Aorta (tissue), 5 donors: Measurements from ENCODE around the gene NEGR1. TPM values are rescaled to one million over a fixed set of nuclear protein-coding genes. Genes with fewer than 3 reads are reported as not detected.

Experiments used
- ATAC-seq: fragments of 200-7000 bp; cut with Tn5 transposase; one replicate; pipeline ENCODE4 v1.9.1; 2022; ENCODE audit warnings: moderate library complexity; ENCODE audit not compliant: low FRiP score
- DNase-seq, 2 donors: peaks; one replicate each; pipeline ENCODE4 v3.0.0-alpha.2; 2020
- H3K27ac ChIP-seq, 2 donors: one replicate each; pipeline ENCODE4 v1.5.1; 2013; ENCODE audit warnings: low read length in 2 of 2, mild to moderate bottlenecking in 2 of 2, moderate library complexity in 2 of 2, control low read depth in 1 of 2, inconsistent platforms in 1 of 2, low read depth in 1 of 2
- H3K27me3 ChIP-seq, 2 donors: one replicate each; pipeline ENCODE4 v1.6.1; 2013; ENCODE audit warnings: control low read depth in 1 of 2, low read length in 1 of 2, mild to moderate bottlenecking in 1 of 2, moderate library complexity in 1 of 2; ENCODE audit not compliant: insufficient read depth in 2 of 2, control insufficient read depth in 1 of 2
- H3K36me3 ChIP-seq, 2 donors: one replicate each; pipeline ENCODE4 v1.6.1; 2013; ENCODE audit warnings: control low read depth in 1 of 2, low read length in 1 of 2, mild to moderate bottlenecking in 1 of 2; ENCODE audit not compliant: insufficient read depth in 2 of 2, control insufficient read depth in 1 of 2
- H3K4me1 ChIP-seq, 2 donors: one replicate each; pipeline ENCODE4 v1.6.1; 2013; ENCODE audit warnings: low read length in 2 of 2, control low read depth in 1 of 2, mild to moderate bottlenecking in 1 of 2, moderate library complexity in 1 of 2; ENCODE audit not compliant: insufficient read depth in 2 of 2, control insufficient read depth in 1 of 2
- H3K4me3 ChIP-seq, 2 donors: one replicate each; pipeline ENCODE4 v1.5.1; 2013; ENCODE audit warnings: low read length in 2 of 2, control low read depth in 1 of 2, mild to moderate bottlenecking in 1 of 2
- H3K9me3 ChIP-seq: one replicate; pipeline ENCODE4 v1.6.1; 2013; ENCODE audit warnings: mild to moderate bottlenecking, low read length; ENCODE audit not compliant: control insufficient read depth
- WGBS, 2 donors: extraction: QIAGEN DNeasy Blood & Tissue Kit; methylation state at CpG; one replicate each; pipeline ENCODE4 v1.1.7; 2013; 5-methylcytosine and 5-hydroxymethylcytosine counted together
- intact Hi-C, 2 donors: fragments of 100-400 bp; cut with DNase I; formaldehyde crosslinking; loops; one replicate each; pipeline versions ENCODE4 v1.14.2 to v1.15.0; 2022
- polyA plus RNA-seq, 2 donors: library from polyadenylated mRNA; stranded (reverse); fragments of 200-250 nt; gene quantifications; one replicate each; pipeline ENCODE4 v1.2.3, GENCODE V29; 2013
- total RNA-seq, 2 donors: library from RNA; stranded (reverse); fragmentation: NEBNext Ultra II Directional; extraction: Animal tissue kit (Norgen Biotek cat#: 25700); gene quantifications; one replicate each; pipeline ENCODE4 v1.2.1, GENCODE V29; 2021
- donor health status: healthy with polysubstance abuse.
- donor health status: Bipolar disorder and iron deficiency.
- donor health status: DM: no; HTN: no; CAD: no.
- donor health status: DM: no; HTN: no; CAD: no.
- donor health status: DM: yes; HTN: yes; CAD: no.

NEGR1 gene
- total and polyA plus RNA-seq, 4 donors, result 3.5 to 50.3 (median 18.4) TPM

GRCh38 chr1:72284348-72285073 is 2.2 kb upstream of the NEGR1 start:
- no peaks in the 10 kb centered on the region for H3K36me3 ChIP-seq
- peak overlapping the region; percentile 87 to 95 for H3K27ac ChIP-seq
- peak overlapping the region; percentile 37 to 81 for H3K4me3 ChIP-seq
- no peaks in the 10 kb centered on the region for H3K27me3 ChIP-seq
- WGBS, 2 donors, result 0% methylated on average over 24 of the region's 24 CpGs
- no peaks in the 10 kb centered on the region for H3K9me3 ChIP-seq
- no peaks in the 10 kb centered on the region for H3K4me1 ChIP-seq
- DNase-seq, result peak; percentile 62 to 76
- no peak for ATAC-seq
- intact Hi-C loops, result loop anchor here in 1 of 2 donors (5.0 kb wide), 1 partner anchor 102 kb away; no protein-coding TSS in a partner anchor

- Histone ChIP-seq H3K27ac (peak overlapping the region; percentile 87 to 95), H3K36me3 (no peaks in the 10 kb centered on the region), H3K9me3 (no peaks in the 10 kb centered on the region), H3K27me3 (no peaks in the 10 kb centered on the region), H3K4me1 (no peaks in the 10 kb centered on the region), H3K4me3 (peak overlapping the region; percentile 37 to 81)
- 0% methylated on average over 7 of the region's 7 CpGs for WGBS, 2 donors
- no peak for DNase-seq
- intact Hi-C loops, result loop anchor here in 1 of 2 donors (5.0 kb wide), 1 partner anchor 102 kb away; no protein-coding TSS in a partner anchor
- no peak for ATAC-seq
Measured at GRCh38 chr1:72284084-72284347, 1.7 kb upstream of the NEGR1 start.

GRCh38 chr1:72283307-72284083 is 1.2 kb upstream of the NEGR1 start:
- peak overlapping the region; percentile 37 to 81 for H3K4me3 ChIP-seq
- H3K27me3 ChIP-seq, result no peaks in the 10 kb centered on the region
- ATAC-seq (peak; percentile 93), DNase-seq (peak; percentile 82 to 88)
- no peaks in the 10 kb centered on the region for H3K9me3 ChIP-seq
- no peaks in the 10 kb centered on the region for H3K36me3 ChIP-seq
- WGBS, 2 donors, result 0 to 1% methylated on average over 56 of the region's 56 CpGs
- H3K4me1 ChIP-seq, result no peaks in the 10 kb centered on the region
- intact Hi-C loops, result loop anchor here in 1 of 2 donors (2.0 to 5.0 kb wide), 2 partner anchors 57 to 101 kb away; no protein-coding TSS in a partner anchor
- peak overlapping the region; percentile 87 to 95 for H3K27ac ChIP-seq

DNA sequence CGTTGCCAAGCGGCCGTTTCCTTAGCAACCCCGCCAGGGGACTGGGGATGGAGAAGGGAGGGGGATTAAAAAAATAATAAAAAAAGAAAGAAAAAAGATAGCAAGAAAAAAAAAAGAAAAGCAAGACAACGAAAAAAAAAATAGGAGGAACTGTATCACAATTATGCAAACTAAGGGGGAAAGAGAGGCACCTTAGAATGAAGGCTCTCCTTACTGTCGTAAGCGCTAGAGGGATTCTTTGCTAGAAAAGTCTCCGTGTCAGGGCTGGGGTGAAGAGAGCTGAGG is 625 bp upstream of the NEGR1 start:
- peak overlapping the region; percentile 87 to 95 for H3K27ac ChIP-seq
- no peaks in the 10 kb centered on the region for H3K9me3 ChIP-seq
- H3K4me1 ChIP-seq, result no peaks in the 10 kb centered on the region
- peak overlapping the region; percentile 37 to 81 for H3K4me3 ChIP-seq
- DNase-seq (no peak), ATAC-seq (no peak)
- 0 to 1% methylated on average over 8 of the region's 8 CpGs for WGBS, 2 donors
- no peaks in the 10 kb centered on the region for H3K27me3 ChIP-seq
- intact Hi-C loops, result loop anchor here in 1 of 2 donors (2.0 to 5.0 kb wide), 2 partner anchors 56 to 101 kb away; no protein-coding TSS in a partner anchor
- no peaks in the 10 kb centered on the region for H3K36me3 ChIP-seq

GRCh38 chr1:72281637-72282270 is 585 bp downstream of the NEGR1 start:
- 5 to 6% methylated on average over 10 of the region's 10 CpGs for WGBS, 2 donors
- Histone ChIP-seq H3K4me3 (peak overlapping the region; percentile 24 to 81), H3K9me3 (no peaks in the 10 kb centered on the region), H3K4me1 (no peaks in the 10 kb centered on the region), H3K36me3 (no peaks in the 10 kb centered on the region), H3K27me3 (no peaks in the 10 kb centered on the region), H3K27ac (no peak overlapping the region)
- intact Hi-C loops, result loop anchor here in 1 of 2 donors (2.0 to 5.0 kb wide), 2 partner anchors 55 to 99 kb away; no protein-coding TSS in a partner anchor
- ATAC-seq (no peak), DNase-seq (peak in 1 of 2 donors; percentile 29)

DNA sequence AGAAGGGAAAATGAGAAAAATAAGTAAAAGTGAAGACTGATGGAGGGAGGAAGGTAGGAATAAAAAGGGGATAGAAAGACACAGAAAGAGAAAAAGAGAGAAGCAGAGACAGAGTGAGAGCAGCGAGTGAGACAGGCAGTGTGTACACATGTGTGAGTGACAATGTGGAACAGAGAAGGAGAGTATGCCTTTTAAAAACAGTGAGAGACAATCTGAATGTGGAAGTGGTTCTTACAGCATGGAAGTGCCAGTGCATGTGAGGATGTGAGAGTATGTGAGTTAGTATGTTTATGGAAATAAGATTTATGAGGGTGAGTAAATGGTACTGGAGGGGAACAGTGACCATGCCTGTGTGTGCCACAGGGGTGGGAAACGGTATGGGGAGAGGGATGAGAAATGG is 1.2 kb downstream of the NEGR1 start:
- no peak overlapping the region for H3K27ac ChIP-seq
- ATAC-seq, result no peak
- intact Hi-C loops, result loop anchor here in 1 of 2 donors (5.0 kb wide), 1 partner anchor 99 kb away; no protein-coding TSS in a partner anchor
- no peaks in the 10 kb centered on the region for H3K9me3 ChIP-seq
- no peak for DNase-seq
- H3K4me3 ChIP-seq, result peak overlapping the region in 1 of 2 donors; percentile 28
- no peaks in the 10 kb centered on the region for H3K36me3 ChIP-seq
- H3K4me1 ChIP-seq, result no peaks in the 10 kb centered on the region
- WGBS, 2 donors, result 9 to 18% methylated on average over 2 of the region's 2 CpGs
- H3K27me3 ChIP-seq, result no peaks in the 10 kb centered on the region

- Histone ChIP-seq H3K9me3 (no peaks in the 10 kb centered on the region), H3K36me3 (no peaks in the 10 kb centered on the region), H3K4me1 (no peaks in the 10 kb centered on the region), H3K4me3 (no peak overlapping the region), H3K27ac (no peak overlapping the region), H3K27me3 (no peaks in the 10 kb centered on the region)
- no peak for DNase-seq
- no peak for ATAC-seq
- WGBS, 2 donors, result 39 to 45% methylated on average over 1 of the region's 1 CpG
- intact Hi-C loops, result loop anchor here in 1 of 2 donors (5.0 kb wide), 1 partner anchor 98 kb away; no protein-coding TSS in a partner anchor
Measured at GRCh38 chr1:72280711-72281110, 1.6 kb downstream of the NEGR1 start.

- intact Hi-C loops, result loop anchor here in 1 of 2 donors (5.0 kb wide), 1 partner anchor 98 kb away; no protein-coding TSS in a partner anchor
- Histone ChIP-seq H3K27ac (no peak overlapping the region), H3K4me3 (no peak overlapping the region), H3K4me1 (no peaks in the 10 kb centered on the region), H3K9me3 (no peaks in the 10 kb centered on the region), H3K27me3 (no peaks in the 10 kb centered on the region), H3K36me3 (no peaks in the 10 kb centered on the region)
- DNase-seq (no peak), ATAC-seq (no peak)
Measured at GRCh38 chr1:72280131-72280530, 2.2 kb downstream of the NEGR1 start.
